GM12891 (cell line): Measurements from ENCODE around the gene CRIP2.

Source experiments
- POLR2A ChIP-seq: IDR thresholded peaks from 2 replicates; pipeline ENCODE4 v1.6.1; 2011; ENCODE audit warnings: low read depth, low read length, control low read depth
- POLR2AphosphoS5 ChIP-seq: IDR thresholded peaks from 2 replicates; pipeline ENCODE4 v1.6.1; 2011; ENCODE audit warnings: low read depth, low read length, control low read depth

GRCh38 chr14:105452963-105453362, 21.7 kb upstream of the CRIP2 start:
- no peak for TF ChIP-seq POLR2A
- no peak for TF ChIP-seq POLR2AphosphoS5
